ENCODE results near the gene GMEB2.

DNA sequence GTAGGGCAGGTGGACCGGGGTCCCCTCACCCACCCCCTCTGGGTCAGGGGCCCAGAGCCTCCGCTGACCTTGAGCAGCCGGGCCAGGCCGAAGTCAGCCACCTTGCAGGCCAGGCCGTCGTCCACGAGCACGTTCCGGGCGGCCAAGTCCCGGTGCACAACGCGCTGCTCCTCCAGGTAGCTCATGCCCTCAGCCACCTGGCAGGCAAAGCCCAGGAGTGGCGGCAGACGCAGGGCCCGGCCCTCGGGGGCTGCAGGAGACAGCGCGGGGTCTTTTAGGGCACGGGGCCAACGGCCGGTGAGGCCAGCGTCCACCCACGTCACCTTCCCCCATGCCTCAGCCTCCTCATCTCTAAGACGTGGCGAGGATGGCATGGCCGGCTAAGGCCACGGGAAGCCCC, 85.5 kb downstream of the GMEB2 start:
- TF ChIP-seq POLR2A (IDR thresholded peaks at IDR 0.05), result no peak
- TF ChIP-seq, protein P1, sequence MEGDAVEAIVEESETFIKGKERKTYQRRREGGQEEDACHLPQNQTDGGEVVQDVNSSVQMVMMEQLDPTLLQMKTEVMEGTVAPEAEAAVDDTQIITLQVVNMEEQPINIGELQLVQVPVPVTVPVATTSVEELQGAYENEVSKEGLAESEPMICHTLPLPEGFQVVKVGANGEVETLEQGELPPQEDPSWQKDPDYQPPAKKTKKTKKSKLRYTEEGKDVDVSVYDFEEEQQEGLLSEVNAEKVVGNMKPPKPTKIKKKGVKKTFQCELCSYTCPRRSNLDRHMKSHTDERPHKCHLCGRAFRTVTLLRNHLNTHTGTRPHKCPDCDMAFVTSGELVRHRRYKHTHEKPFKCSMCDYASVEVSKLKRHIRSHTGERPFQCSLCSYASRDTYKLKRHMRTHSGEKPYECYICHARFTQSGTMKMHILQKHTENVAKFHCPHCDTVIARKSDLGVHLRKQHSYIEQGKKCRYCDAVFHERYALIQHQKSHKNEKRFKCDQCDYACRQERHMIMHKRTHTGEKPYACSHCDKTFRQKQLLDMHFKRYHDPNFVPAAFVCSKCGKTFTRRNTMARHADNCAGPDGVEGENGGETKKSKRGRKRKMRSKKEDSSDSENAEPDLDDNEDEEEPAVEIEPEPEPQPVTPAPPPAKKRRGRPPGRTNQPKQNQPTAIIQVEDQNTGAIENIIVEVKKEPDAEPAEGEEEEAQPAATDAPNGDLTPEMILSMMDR (IDR thresholded peaks at IDR 0.05), result no peak
